Esophagus mucosa (tissue), 1 donor: Measurements from ENCODE around the gene JSRP1. TPM values are rescaled to one million over a fixed set of nuclear protein-coding genes. Genes with fewer than 3 reads are reported as not detected.

Experiments
- ATAC-seq: fragments of 200-7000 bp; cut with Tn5 transposase; one replicate; pipeline ENCODE4 v1.9.1; 2020
- total RNA-seq: library from RNA; stranded (reverse); gene quantifications from one replicate; pipeline ENCODE4 v1.2.4, GENCODE V29; 2023
- donor health status: DM: yes; HTN: yes; CAD: no.

JSRP1 gene
- total RNA-seq, 1 donor from 2014 or later = not detected

DNA sequence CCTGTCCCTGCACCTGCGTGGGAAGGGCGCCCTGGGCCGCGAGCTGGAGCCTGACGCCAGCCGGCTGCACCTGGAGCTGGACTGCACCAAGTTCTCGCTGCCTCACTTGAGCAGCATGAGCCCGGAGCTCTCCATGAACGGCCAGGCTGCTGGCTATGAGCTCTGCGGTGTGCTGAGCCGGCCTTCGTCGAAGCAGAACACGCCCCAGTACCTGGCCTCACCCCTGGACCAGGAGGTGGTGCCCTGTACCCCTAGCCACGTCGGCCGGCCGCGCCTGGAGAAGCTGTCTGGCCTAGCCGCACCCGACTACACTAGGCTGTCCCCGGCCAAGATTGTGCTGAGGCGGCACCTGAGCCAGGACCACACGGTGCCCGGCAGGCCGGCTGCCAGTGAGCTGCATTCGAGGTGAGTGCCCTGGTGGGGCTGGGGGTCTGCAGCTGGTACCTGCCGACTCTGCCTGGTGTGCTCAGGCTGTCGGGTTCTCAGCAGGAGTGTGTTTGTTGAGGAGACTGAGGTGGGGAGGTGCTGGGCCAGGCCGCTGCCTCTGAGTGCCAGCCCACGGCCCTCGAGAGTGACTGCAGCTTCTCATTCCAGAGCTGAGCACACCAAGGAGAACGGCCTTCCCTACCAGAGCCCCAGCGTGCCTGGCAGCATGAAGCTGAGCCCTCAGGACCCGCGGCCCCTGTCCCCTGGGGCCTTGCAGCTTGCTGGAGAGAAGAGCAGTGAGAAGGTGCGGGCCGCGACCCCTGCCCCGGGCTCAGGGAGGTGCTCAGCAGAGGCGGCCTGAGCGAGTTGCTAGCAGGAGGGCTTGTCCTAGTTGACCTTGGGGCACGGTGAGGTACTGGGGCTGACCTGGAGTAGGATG lies 39.6 kb downstream of the JSRP1 start:
- ATAC-seq = no peak

- no peak for ATAC-seq
These were observed 40.9 kb downstream of the JSRP1 start for GRCh38 chr19:2215281-2215751.

GRCh38 chr19:2214251-2214650 lies 42.0 kb downstream of the JSRP1 start:
- ATAC-seq = no peak

DNA sequence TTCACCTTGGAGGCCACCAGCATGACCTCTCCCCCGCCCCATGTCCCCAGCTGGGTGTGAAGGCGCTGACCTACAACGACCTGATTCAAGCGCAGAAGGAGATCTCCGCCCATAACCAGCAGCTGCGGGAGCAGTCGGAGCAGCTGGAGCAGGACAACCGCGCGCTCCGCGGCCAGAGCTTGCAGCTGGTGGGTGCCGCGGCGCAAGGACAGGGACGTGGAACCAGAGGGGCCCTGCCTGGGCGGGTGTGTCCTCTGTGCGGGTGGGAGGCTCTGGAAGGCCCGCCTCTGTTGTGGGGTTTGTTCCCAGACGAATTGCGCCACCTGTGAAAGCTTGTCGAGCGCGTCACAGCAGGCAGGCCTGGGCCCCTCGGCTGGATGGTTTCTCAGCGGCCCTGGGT lies 42.4 kb downstream of the JSRP1 start:
- ATAC-seq = peak; percentile 11

DNA sequence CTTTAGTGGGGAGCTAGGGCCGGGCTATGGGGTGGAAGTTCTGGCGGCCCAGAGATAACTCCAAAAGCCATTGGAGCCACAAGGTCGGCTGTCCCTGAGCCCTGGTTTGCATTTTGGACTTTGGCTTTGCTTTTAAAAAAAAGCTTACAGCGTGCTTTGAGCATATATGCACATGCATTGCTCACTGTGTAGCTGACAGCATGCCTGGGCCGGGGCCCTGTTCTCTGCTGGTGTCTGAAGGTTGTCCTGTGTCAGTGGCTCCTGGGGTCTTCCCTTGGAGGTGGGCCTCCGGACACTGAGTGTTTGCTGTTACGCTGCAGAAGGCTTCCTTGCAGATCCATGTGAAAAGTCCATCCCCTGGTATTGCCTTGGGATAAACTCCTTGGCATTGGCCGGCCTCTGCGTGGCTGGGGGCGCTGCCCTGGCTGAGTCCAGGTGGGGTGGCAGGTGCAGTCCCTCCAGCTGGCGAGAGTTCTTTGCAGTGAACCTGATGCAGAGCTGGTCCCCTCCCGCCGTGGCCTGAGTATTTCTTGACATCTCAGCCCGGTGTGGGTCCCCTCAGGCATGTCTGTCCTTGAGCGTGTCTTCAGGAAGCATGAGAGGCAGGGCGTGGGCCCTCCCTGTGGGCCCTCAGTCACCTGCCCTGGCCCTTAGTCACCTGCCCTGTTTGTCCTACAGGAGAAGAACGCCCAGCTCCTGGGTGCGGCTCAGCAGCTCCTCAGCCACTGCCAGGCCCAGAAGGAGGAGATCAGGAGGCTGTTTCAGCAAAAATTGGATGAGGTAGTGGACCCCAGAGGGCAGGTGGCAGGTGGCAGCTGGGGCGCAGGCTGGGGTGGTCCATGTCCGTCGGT lies 43.1 kb downstream of the JSRP1 start:
- peak; percentile 90 for ATAC-seq

GRCh38 chr19:2210987-2211740 lies 45.1 kb downstream of the JSRP1 start:
- ATAC-seq = no peak

DNA sequence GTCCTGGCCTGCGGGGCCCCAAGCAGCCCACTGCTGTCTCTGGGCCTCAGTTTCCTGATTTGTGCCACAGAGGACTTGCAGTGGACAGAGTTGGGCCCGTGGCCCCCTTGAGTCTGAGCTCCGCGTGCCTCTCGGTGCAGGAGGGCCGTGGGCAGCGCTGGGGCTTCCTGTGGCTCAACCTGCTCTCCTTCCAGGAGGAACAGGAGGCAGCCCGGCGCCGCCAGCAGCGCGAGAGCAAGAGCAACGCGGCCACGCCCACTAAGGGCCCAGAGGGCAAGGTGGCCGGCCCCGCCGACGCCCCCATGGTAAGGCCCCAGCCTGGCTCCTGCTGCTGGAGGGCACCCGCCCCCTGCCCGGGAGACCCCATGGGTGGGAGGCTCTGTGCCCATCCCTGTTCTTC lies 46.0 kb downstream of the JSRP1 start:
- ATAC-seq = no peak

- no peak for ATAC-seq
These were observed 46.8 kb downstream of the JSRP1 start for GRCh38 chr19:2209408-2209807.

DNA sequence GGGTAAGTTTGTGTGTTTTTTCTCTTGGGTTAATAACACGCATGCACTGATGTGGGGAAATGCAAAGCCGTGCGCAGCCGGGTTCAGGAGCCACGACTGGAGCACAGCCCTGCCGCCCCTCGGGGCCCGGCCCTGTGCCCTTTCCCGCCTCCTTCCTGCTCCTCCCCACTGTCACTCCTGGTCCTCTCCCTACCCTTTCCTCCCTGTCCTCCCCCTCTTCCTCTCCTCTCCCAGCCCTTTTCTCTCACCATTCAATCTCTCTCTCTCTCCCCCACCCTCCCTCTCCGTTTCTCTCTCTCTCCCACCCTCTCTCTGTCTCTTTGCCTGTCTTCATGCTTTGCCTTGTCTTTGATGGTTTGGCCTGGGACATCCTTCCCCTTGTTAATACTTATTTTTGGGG lies 47.2 kb downstream of the JSRP1 start:
- ATAC-seq = no peak

DNA sequence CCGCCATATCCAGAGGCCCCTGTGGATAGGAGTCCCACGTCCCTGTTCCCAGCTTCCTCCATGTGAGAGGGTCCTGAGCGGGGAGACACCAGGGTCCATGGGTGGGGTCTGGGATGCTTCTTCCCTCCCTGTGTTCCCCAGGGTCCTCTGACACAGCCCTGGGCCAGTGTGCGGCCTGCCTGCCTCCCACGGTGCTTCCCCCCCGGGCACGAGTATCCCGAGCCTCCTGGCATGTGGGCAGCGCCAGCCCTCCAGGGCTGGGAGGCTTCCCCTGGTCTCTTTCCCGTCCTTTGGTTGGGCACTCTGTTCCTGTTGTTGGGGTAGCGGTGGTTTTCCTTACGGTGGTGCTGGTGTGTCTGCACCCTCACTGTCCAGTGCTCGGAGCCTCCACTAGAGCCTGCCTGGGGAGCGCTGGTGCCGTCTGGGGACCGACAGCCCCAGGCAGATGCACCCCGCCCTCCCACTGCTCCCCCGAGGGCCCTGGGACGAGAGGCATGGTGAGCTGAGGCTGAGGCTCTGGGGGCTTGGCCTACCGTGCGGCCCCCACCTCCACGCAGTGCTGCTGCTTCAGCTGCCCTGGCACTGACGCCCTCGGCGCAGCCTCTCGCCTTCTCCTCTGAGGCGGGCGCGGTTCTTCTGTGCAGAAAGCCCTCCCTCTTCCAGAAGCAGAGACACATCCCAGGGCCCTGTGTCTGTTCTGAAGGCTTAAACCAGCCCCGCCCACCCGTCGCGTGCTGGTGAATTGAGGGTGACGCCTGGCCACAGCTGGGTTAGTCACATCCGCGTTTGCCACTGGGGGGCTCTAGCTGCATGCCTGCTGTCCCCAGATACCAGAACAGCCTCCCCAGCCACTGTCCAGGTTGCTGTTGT lies 48.0 kb downstream of the JSRP1 start:
- ATAC-seq = no peak

GRCh38 chr19:2207008-2207407 lies 49.2 kb downstream of the JSRP1 start:
- ATAC-seq = no peak

GRCh38 chr19:2202366-2202765 lies 53.9 kb downstream of the JSRP1 start:
- ATAC-seq = no peak

Other genes with a start within 250 kb of the JSRP1 start
- 68.6 TPM for gene BTBD2, start 240.7 kb downstream of the JSRP1 start, total RNA-seq
- 311 TPM for gene MKNK2, start 205.2 kb downstream of the JSRP1 start, total RNA-seq
- 28.1 TPM for gene MOB3A, start 160.1 kb downstream of the JSRP1 start, total RNA-seq
- 4.7 TPM for gene IZUMO4, start 159.5 kb downstream of the JSRP1 start, total RNA-seq
- 84.2 TPM for gene AP3D1, start 104.9 kb downstream of the JSRP1 start, total RNA-seq
- 20.8 TPM for gene DOT1L, start 92.5 kb downstream of the JSRP1 start, total RNA-seq
- 48.9 TPM for gene PLEKHJ1, start 20.1 kb downstream of the JSRP1 start, total RNA-seq
- 45.4 TPM for gene SF3A2, start 19.6 kb downstream of the JSRP1 start, total RNA-seq
- gene AMH, start 7.1 kb downstream of the JSRP1 start, total RNA-seq = 0.56 TPM
- gene PEAK3, start 25.8 kb upstream of the JSRP1 start, total RNA-seq = 0.08 TPM
- gene LINGO3, start 51.7 kb upstream of the JSRP1 start, total RNA-seq = not detected
- gene LSM7, start 72.2 kb upstream of the JSRP1 start, total RNA-seq = 98.9 TPM
- gene SPPL2B, start 72.3 kb upstream of the JSRP1 start, total RNA-seq = 18.8 TPM
- gene TMPRSS9, start 103.8 kb upstream of the JSRP1 start, total RNA-seq = not detected
- gene TIMM13, start 171.2 kb upstream of the JSRP1 start, total RNA-seq = 106 TPM
- gene LMNB2, start 200.5 kb upstream of the JSRP1 start, total RNA-seq = 50.4 TPM
- 26.3 TPM for gene GADD45B, start 219.7 kb upstream of the JSRP1 start, total RNA-seq